SH-SY5Y (cell line): ENCODE measurements around the gene NRG3.

Experiments
- GATA2 ChIP-seq: IDR thresholded peaks from 2 replicates; pipeline ENCODE4 v1.6.1; 2011; ENCODE audit warnings: mild to moderate bottlenecking, low read depth, low read length
- GATA3 ChIP-seq: IDR thresholded peaks from 2 replicates; pipeline ENCODE4 v1.6.1; 2011; ENCODE audit warnings: low read depth, mild to moderate bottlenecking, low read length, moderate library complexity

The NRG3 gene

DNA sequence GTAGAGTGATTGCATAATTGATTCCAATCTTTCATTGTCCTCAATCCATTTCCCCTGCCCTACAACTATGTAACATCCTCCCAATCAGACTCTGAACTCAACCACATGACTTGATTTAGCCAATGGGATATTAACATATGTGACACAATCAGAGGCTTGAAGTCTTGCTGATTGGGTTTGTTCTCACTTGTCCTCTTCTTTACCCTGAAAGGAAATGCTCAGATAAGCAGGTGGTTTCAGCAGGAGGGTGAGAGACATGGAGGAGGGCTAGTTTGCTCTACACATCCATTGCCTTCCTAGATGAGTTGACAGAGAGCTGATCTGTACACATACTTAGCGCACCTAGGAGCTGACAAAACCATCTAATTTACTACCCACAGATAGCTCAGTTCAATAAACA lies 669.4 kb downstream of the NRG3 start:
- TF ChIP-seq GATA3 (no peak), GATA2 (no peak)

DNA sequence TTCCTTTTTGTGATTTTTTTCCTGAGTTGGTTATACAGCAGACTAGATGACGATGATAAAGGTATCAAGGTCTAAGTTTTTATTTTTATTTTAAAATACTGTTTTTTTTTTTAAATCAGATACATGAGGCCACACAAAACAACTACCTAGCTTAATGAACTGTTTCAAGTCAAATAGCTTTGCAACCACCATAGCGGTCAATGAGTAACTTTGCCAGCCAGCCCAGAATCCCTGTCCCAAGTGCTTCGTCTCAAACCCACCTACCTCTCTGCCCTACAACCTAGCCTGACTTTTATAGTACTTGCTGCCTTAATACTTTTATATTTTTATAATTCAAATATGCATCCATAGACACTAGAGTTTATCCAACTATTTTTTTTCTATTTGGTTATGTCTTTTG lies 676.5 kb downstream of the NRG3 start:
- TF ChIP-seq GATA3 (no peak), GATA2 (no peak)

DNA sequence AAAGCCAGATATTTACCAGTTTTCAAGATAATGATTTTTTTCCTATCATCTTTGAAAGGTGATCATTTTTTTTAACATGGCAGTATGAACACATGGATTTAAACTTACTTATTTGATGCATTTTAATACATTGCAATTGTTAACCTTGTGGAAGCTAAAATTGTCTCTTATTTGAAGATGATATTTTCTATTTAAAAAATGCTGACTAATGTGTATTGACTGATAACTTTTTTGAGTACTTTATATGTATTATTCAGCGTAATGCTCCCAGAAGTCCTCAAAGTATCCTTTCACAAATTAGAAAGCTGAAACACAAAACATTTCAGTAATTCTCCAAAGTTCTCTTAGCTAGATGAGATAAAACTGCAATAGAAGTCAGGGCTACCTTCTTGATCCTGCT lies 677.3 kb downstream of the NRG3 start:
- TF ChIP-seq GATA2 (no peak), GATA3 (no peak)

DNA sequence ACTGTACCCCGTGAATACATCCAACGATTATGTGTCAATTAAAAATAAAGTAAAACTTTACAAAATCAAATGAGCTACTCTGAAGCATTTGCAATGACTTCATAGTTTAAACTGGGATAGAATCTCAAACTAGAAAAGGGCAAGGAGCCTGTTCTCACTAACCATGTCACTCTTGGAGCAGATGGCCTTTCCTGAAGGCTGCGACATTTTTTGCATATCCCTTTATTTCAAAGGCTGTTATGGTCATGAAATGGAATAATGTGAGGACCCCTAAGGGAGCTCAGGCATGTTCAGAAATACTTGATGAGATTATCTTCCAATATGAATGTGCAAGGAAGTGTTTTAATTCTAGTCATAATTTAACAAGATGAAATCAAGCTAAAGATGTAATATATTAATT lies 679.4 kb downstream of the NRG3 start:
- TF ChIP-seq GATA3: no peak
- TF ChIP-seq GATA2: no peak

DNA sequence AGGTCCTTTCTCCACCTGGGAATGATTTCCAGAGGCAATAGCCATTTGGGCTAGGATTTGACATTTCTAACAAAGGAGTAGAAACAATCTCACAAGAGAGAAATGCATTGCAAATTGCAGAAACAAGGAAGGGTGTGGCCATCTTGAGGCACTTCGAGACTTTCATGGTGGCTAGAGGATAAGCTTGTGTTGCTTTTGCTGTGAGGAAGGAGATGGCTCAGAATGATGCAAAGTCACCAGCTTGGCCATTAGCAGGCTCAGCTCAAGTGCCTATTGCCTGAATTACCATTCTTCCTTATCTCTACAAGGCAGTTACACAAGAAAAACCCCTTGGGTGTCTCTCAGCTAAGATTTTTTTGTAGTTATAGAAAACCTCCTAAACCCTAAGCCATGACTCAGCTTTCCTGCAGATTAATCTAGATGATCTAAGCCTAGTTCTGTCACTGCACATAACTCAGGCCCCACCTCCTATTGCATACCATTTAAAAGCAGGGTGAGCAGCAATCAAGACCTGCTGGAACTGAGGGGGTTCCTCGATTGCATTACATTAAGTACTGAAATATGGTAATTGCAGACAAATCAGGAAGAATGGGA lies 683.1 kb downstream of the NRG3 start:
- TF ChIP-seq GATA3 (no peak), GATA2 (no peak)

DNA sequence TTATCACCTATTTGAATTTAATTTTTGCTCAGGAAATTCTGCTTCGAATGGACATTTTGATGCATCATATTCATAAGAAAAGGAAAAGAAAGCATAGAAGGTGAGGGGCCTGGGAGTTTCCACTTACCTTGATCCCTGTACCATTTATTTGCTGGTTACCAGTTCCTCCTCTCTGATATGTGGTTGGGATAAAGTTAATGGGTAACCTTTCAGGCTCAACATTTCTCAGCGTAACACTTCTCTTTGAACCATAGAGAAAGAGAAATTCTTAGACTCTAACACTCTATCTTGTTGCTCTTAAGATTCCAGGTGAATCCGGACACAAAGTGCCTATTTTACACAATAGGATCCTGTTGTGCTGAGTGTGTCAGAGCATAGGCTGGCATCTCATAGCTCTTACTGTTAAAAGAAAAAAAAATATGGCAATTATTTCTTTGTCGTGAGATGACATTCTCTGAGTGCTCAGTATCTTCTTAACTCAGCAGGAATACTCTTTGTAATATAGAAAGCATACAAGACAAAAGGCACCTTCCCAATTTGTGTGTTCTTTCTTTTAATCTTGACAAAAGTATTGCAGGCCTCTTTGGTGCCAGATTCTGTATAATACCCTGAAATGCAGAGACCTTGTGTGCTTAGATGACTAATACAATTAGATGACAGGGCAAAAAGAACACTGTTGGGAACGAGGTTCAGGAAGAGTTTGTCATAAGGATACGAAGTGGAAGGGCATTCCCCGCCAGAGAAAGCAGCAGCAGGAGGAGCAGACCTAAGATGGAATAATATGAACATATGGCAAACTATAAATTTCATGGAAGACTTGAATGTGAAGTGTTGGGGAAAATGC lies 689.6 kb downstream of the NRG3 start:
- TF ChIP-seq GATA2 (no peak), GATA3 (no peak)

DNA sequence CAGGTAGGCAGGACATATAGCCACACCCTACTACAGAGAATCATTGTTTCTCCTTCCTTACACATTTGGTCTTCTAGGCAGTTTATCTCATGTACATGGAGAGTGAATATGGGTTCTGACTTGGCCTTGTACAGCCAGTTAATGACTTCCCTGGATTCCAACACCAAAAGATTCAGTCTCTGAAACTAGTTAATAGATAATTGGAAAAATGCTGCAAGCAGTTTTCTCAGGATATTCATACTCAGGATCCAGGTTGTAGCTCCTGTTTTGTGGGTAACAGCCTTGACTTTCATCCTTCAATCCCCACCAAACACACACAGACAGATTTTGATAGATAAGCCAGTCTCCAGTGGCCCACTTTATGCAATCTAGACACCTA lies 690.2 kb downstream of the NRG3 start:
- TF ChIP-seq GATA3 (no peak), GATA2 (no peak)

DNA sequence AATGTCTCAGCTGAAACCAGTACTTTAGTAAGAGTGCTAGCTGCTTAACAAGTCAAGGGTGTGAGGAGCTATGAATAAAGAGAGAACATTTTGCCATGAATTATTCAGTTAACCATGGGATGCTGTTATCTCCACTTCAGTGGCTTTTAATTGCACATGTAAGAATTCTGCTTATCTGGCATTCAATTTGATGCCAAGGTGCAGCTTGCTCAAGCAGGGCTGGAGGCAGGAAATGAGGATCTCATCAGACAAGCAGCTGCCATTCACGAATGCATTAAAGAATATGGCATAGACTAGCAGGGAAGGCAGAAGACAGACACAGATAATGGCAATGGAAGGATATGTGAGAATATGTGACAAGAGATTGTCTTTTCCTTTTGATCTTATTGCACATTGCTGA lies 697.8 kb downstream of the NRG3 start:
- TF ChIP-seq GATA3 (no peak), GATA2 (no peak)

DNA sequence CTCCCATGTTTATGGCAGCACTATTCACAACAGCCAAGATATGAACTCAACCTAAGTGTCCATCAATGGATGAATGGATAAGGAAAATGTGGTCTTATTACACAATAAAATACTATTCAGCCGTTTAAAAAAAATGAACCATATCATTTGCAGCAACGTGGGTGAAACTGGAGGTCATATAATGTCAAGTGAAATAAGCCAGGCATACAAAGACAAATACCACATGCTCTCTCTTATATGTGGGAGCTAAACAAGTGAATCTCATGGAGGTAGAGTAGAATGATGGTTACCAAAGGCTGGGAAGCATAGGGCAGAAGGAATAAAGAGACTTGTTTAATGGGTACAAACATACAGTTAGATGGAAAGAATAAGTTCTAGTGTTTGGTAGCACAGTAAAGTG lies 699.1 kb downstream of the NRG3 start:
- TF ChIP-seq GATA3: no peak
- no peak for TF ChIP-seq GATA2

DNA sequence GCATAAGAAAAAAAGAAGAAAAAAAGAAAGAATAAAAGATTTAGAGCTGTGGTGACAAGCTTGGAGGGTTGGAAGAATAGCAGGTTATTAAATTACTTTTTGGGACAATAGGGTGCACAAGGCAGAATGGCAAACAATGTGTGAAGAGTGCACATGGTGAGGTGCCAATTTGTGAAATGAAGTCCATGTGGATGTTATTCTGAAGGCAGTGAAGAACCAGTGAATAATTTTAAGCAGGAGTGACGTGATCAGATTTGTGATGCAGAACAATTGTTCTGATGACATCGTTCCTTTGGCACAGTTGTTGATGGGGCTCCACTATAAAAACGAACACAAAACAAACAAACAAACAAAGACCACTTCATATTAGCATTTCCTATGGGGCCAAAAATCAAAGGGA lies 700.3 kb downstream of the NRG3 start:
- no peak for TF ChIP-seq GATA2
- no peak for TF ChIP-seq GATA3

DNA sequence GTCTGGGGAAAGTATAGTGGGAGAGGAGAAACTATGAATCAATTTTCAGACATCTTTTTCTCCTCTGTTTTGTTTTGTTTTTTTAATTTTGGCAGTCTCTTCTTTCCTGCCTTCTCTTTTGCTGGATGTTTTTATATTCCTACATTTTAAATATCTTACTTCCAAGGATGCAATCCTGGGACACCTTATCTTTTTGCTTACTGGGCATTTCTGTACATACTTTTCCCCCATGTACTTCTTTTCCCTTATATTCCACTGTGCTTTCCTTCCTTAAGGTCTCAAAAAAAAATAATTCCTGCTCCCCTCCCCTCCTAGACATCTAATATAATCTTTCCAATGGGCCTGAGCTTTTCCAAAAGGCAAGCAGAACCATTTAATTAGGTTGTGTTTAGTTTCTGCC lies 701.1 kb downstream of the NRG3 start:
- TF ChIP-seq GATA2 (no peak), GATA3 (no peak)

DNA sequence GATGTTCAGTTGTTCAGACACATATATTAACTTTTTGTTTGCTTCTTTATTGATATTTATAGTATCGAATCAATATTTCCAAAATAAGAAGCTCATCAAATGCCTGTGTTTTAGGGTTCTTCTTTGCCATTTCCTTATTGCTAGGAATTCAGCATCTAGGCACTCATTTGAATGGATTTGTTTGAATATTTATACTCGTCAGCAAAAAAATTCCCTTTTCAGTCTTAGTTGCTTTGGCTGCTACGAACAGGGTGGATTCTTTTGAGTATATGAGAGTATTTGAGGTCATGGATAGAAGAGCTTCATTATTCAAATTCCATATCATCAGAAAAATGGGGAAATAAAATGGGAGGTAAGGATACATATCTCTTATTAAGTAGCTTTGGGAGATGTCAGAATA lies 706.9 kb downstream of the NRG3 start:
- TF ChIP-seq GATA3 (no peak), GATA2 (no peak)

DNA sequence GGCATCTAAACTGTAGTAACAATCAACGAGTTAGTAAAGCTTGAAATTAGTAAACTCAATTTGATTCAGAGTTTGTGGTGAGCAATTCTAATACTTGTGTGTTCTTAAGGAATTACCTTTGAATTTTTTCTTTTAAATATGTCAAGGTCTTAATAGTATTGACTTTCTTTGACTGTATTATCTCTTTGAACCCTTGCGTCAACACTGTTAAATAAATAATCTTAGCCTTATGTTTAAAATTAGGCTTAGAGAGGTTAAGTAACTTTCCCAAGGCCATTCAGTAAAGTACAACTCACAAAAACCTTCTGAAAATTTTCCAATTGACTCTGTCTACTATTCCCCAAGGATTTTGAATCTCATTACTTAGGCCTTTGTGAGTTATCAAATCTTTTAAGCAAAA lies 716.4 kb downstream of the NRG3 start:
- TF ChIP-seq GATA2: no peak
- TF ChIP-seq GATA3: no peak

DNA sequence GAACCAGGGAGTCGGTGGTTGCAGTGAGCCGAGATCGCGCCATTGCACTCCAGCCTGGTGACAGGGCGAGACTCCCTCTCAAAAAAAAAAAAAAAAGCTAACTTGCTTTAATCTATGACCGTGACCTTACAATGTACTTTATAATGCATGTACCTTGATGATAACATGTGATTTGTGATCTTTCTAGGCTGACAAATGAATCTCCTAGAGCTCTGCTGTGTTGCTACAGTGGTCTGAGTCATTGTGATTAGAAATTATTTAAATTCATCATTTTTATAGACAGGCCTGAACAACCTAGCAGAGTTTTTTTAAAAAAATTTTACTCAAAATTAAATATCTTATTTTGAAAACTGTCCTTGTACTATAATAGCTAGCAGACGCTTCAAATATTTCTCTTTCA lies 722.8 kb downstream of the NRG3 start:
- TF ChIP-seq GATA3 (no peak), GATA2 (no peak)

DNA sequence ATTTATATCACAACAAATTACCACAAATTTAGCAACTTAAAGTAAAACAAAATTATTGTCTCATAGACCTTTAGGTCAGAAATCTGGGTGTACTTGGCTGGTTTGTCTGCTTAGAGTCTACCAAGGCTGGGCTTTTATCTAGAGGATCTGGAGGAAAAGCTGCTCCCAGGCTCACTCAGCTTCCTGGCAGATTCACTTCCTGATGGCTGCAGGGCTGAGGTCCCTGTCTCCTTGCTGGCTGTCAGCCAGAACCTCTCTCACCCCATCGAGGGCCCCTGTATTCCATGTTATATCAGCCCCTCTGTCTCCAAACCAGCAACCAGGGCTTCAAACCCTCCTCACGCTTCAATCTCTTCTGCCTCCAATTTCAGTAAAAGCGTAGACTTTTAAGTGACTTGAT lies 734.9 kb downstream of the NRG3 start:
- TF ChIP-seq GATA3: peak; percentile 61; the same call in 1 of the 2 replicates
- TF ChIP-seq GATA2: peak; percentile 85
